SU-DHL-6 (cell line): ENCODE data around the gene HMG20B.

ENCODE experiments used
- H2AFZ ChIP-seq: fragments of 200-600 bp; sonication (generic); 2 replicates; pipeline ENCODE4 v1.6.1; 2014; ENCODE audit warnings: low read depth, mild to moderate bottlenecking, moderate library complexity, mixed read lengths, antibody characterized with exemption, low read length; ENCODE audit not compliant: severe bottlenecking
- H3F3A ChIP-seq: fragments of 200-600 bp; shearing (Covaris generic); 2 replicates; pipeline ENCODE4 v1.6.0; 2016; ENCODE audit warnings: antibody characterized with exemption, mild to moderate bottlenecking; ENCODE audit not compliant: insufficient read depth
- H3K27ac ChIP-seq: fragments of 200-600 bp; sonication (generic); 2 replicates; pipeline ENCODE4 v1.5.1; 2016; ENCODE audit warnings: low read depth, mild to moderate bottlenecking, low read length, moderate library complexity, mixed read lengths
- H3K27me3 ChIP-seq: fragments of 200-600 bp; sonication (generic), shearing (Covaris generic); 2 replicates; pipeline ENCODE4 v1.6.0; 2014; ENCODE audit warnings: mild to moderate bottlenecking, low read length
- H3K36me3 ChIP-seq: fragments of 200-600 bp; sonication (generic); 2 replicates; pipeline ENCODE4 v1.6.1; 2014; ENCODE audit warnings: mild to moderate bottlenecking, low read length, mixed read lengths
- H3K4me2 ChIP-seq: fragments of 300-600, 200-600 bp; shearing (Covaris generic), sonication (generic); 2 replicates; pipeline ENCODE4 v1.6.0; 2014; ENCODE audit warnings: low read length, low read depth, mild to moderate bottlenecking; ENCODE audit not compliant: poor library complexity, severe bottlenecking
- H3K4me3 ChIP-seq: fragments of 200-600 bp; sonication (generic); 2 replicates; pipeline ENCODE4 v1.5.1; 2014; ENCODE audit warnings: antibody characterized with exemption, low read length, mild to moderate bottlenecking, mixed read lengths; ENCODE audit not compliant: insufficient read depth, poor library complexity, severe bottlenecking
- H3K79me2 ChIP-seq: fragments of 200-600 bp; sonication (generic); 2 replicates; pipeline ENCODE4 v1.6.1; 2014; ENCODE audit warnings: mild to moderate bottlenecking, low read length, moderate library complexity; ENCODE audit not compliant: insufficient read depth
- H3K9ac ChIP-seq: fragments of 200-600 bp; sonication (generic); 2 replicates; pipeline ENCODE4 v1.7.0; 2014; ENCODE audit warnings: mild to moderate bottlenecking, low read length
- H3K9me2 ChIP-seq: fragments of 200-600 bp; sonication (generic); replicated peaks from 2 replicates; pipeline ENCODE4 v1.6.1; 2014; ENCODE audit warnings: low read length; ENCODE audit not compliant: insufficient read depth
- H3K9me3 ChIP-seq: fragments of 200-600 bp; sonication (generic); 2 replicates; pipeline ENCODE4 v1.6.1; 2014; ENCODE audit warnings: low read length, mixed read lengths; ENCODE audit not compliant: insufficient read depth
- H4K20me1 ChIP-seq: fragments of 200-600 bp; sonication (generic); 2 replicates; pipeline ENCODE4 v1.6.1; 2014; ENCODE audit warnings: low read depth, mild to moderate bottlenecking, antibody characterized with exemption, low read length, moderate library complexity, mixed read lengths
- CTCF ChIP-seq: fragments of 200-600 bp; sonication (generic); IDR thresholded peaks from one replicate; pipeline ENCODE4 v1.5.1; 2017; ENCODE audit warnings: antibody characterized with exemption, mild to moderate bottlenecking, low read length, moderate library complexity; ENCODE audit not compliant: insufficient read depth, poor library complexity, severe bottlenecking
- EZH2phosphoT487 ChIP-seq: fragments of 200-600 bp; sonication (generic), shearing (Covaris generic); conservative IDR thresholded peaks from 2 replicates; pipeline ENCODE4 v1.6.1; 2018; ENCODE audit warnings: mild to moderate bottlenecking, antibody characterized with exemption, low read length, moderate library complexity, mixed read lengths

HMG20B gene

GRCh38 chr19:3551792-3552095 lies 21.0 kb upstream of the HMG20B start:
- H3K36me3 ChIP-seq = no peaks in the 10 kb centered on the region
- H3K27ac ChIP-seq = no peak overlapping the region
- H3F3A ChIP-seq = no peaks in the 10 kb centered on the region
- no peak for TF ChIP-seq EZH2phosphoT487
- no peak for TF ChIP-seq CTCF
- no peaks in the 10 kb centered on the region for H3K9me3 ChIP-seq
- no peak overlapping the region for H3K9ac ChIP-seq
- no peak overlapping the region for H3K4me3 ChIP-seq
- H3K9me2 ChIP-seq = no peaks in the 10 kb centered on the region
- peaks cover 27% of the 10 kb centered on the region for H3K79me2 ChIP-seq
- H3K27me3 ChIP-seq = no peaks in the 10 kb centered on the region
- no peak overlapping the region for H2AFZ ChIP-seq
- H4K20me1 ChIP-seq = peaks cover 7% of the 10 kb centered on the region; the same call in 1 of the 2 replicates
- H3K4me2 ChIP-seq = no peak overlapping the region

- no peak overlapping the region for H3K9ac ChIP-seq
- no peaks in the 10 kb centered on the region for H3K27me3 ChIP-seq
- no peaks in the 10 kb centered on the region for H3F3A ChIP-seq
- peaks cover 30% of the 10 kb centered on the region for H3K79me2 ChIP-seq
- H3K4me2 ChIP-seq = no peak overlapping the region
- TF ChIP-seq EZH2phosphoT487 (no peak), CTCF (no peak)
- peaks cover 7% of the 10 kb centered on the region; the same call in 1 of the 2 replicates for H4K20me1 ChIP-seq
- H2AFZ ChIP-seq = no peak overlapping the region
- no peaks in the 10 kb centered on the region for H3K36me3 ChIP-seq
- no peaks in the 10 kb centered on the region for H3K9me3 ChIP-seq
- peak overlapping the region; percentile 33; the same call in 1 of the 2 replicates for H3K27ac ChIP-seq
- no peaks in the 10 kb centered on the region for H3K9me2 ChIP-seq
- no peak overlapping the region for H3K4me3 ChIP-seq
Observed at GRCh38 chr19:3554254-3555083, 18.3 kb upstream of the HMG20B start.

GRCh38 chr19:3555653-3556422 lies 16.9 kb upstream of the HMG20B start:
- peak overlapping the region; percentile 68 for H3K4me2 ChIP-seq
- H3K9ac ChIP-seq = peak overlapping the region; percentile 62
- H3F3A ChIP-seq = no peaks in the 10 kb centered on the region
- no peak overlapping the region for H3K27ac ChIP-seq
- peaks cover 30% of the 10 kb centered on the region for H3K79me2 ChIP-seq
- TF ChIP-seq EZH2phosphoT487 (no peak), CTCF (no peak)
- H3K27me3 ChIP-seq = no peaks in the 10 kb centered on the region
- no peaks in the 10 kb centered on the region for H3K9me2 ChIP-seq
- H3K4me3 ChIP-seq = peak overlapping the region; percentile 62
- H2AFZ ChIP-seq = no peak overlapping the region
- H4K20me1 ChIP-seq = peaks cover 7% of the 10 kb centered on the region; the same call in 1 of the 2 replicates
- H3K9me3 ChIP-seq = no peaks in the 10 kb centered on the region
- H3K36me3 ChIP-seq = no peaks in the 10 kb centered on the region
